Loucy (cell line): ENCODE measurements around the gene ROBO2.

Source experiments
- H2AFZ ChIP-seq: fragments of 200-600 bp; sonication (generic); 2 replicates; pipeline ENCODE4 v1.6.0; 2016; ENCODE audit warnings: antibody characterized with exemption, mild to moderate bottlenecking, low read length, moderate library complexity
- H3F3A ChIP-seq: fragments of 200-600 bp; 2 replicates; pipeline ENCODE4 v1.6.0; 2016; ENCODE audit warnings: antibody characterized with exemption, low read depth, mild to moderate bottlenecking
- H3K27me3 ChIP-seq: fragments of 200-600 bp; sonication (generic); 2 replicates; pipeline ENCODE4 v1.6.1; 2014; ENCODE audit warnings: low read length, mild to moderate bottlenecking; ENCODE audit not compliant: insufficient read depth, poor library complexity, severe bottlenecking
- H3K36me3 ChIP-seq: fragments of 200-600 bp; sonication (generic); 2 replicates; pipeline ENCODE4 v1.6.1; 2016; ENCODE audit warnings: low read length; ENCODE audit not compliant: insufficient read depth
- H3K4me1 ChIP-seq: fragments of 200-600 bp; sonication (generic); 2 replicates; pipeline ENCODE4 v1.5.1; 2014; ENCODE audit warnings: low read length, mild to moderate bottlenecking; ENCODE audit not compliant: insufficient read depth, poor library complexity, severe bottlenecking
- H3K4me2 ChIP-seq: fragments of 200-600 bp; sonication (generic); 2 replicates; pipeline ENCODE4 v1.6.0; 2014; ENCODE audit warnings: antibody characterized with exemption, low read length, low read depth, mild to moderate bottlenecking; ENCODE audit not compliant: poor library complexity, severe bottlenecking
- H3K4me3 ChIP-seq: fragments of 200-600 bp; sonication (generic); 2 replicates; pipeline ENCODE4 v1.5.1; 2014; ENCODE audit warnings: low read length, mild to moderate bottlenecking, mixed read lengths; ENCODE audit not compliant: poor library complexity, severe bottlenecking
- H3K79me2 ChIP-seq: fragments of 200-600 bp; sonication (generic); 2 replicates; pipeline ENCODE4 v1.6.1; 2014; ENCODE audit warnings: low read length; ENCODE audit not compliant: insufficient read depth
- H3K9ac ChIP-seq: fragments of 200-600 bp; sonication (generic); 2 replicates; pipeline ENCODE4 v1.6.0; 2014; ENCODE audit warnings: mild to moderate bottlenecking, low read depth, low read length, moderate library complexity; ENCODE audit not compliant: poor library complexity, severe bottlenecking
- H3K9me2 ChIP-seq: fragments of 200-600 bp; sonication (generic); replicated peaks from 2 replicates; pipeline ENCODE4 v1.6.1; 2016; ENCODE audit warnings: low read depth, low read length, mixed read lengths
- H3K9me3 ChIP-seq: fragments of 200-600 bp; sonication (generic); 2 replicates; pipeline ENCODE4 v1.6.1; 2014; ENCODE audit warnings: mild to moderate bottlenecking, antibody characterized with exemption, low read length, low read depth; ENCODE audit not compliant: insufficient read depth
- H4K20me1 ChIP-seq: fragments of 200-600 bp; sonication (generic); 2 replicates; pipeline ENCODE4 v1.6.0; 2014; ENCODE audit warnings: antibody characterized with exemption, low read length, mild to moderate bottlenecking; ENCODE audit not compliant: insufficient read depth, poor library complexity, severe bottlenecking
- CTCF ChIP-seq: fragments of 200-600 bp; sonication (generic); conservative IDR thresholded peaks from 2 replicates; pipeline ENCODE4 v1.5.1; 2014; ENCODE audit warnings: mild to moderate bottlenecking, antibody characterized with exemption, low read length
- EZH2phosphoT487 ChIP-seq: fragments of 200-600 bp; IDR thresholded peaks from 2 replicates; pipeline ENCODE4 v1.6.1; 2018; ENCODE audit warnings: antibody characterized with exemption, mild to moderate bottlenecking, moderate library complexity, borderline replicate concordance

Gene ROBO2

GRCh38 chr3:77321646-77322045 is 281.7 kb downstream of the ROBO2 start:
- Histone ChIP-seq H3K27me3 (no peaks in the 10 kb centered on the region), H3K36me3 (no peaks in the 10 kb centered on the region), H3K4me3 (no peak overlapping the region), H3F3A (no peaks in the 10 kb centered on the region), H3K9me3 (no peaks in the 10 kb centered on the region), H3K4me2 (no peak overlapping the region), H3K9ac (no peak overlapping the region), H3K9me2 (no peaks in the 10 kb centered on the region), H4K20me1 (no peaks in the 10 kb centered on the region), H3K79me2 (no peaks in the 10 kb centered on the region), H3K4me1 (no peaks in the 10 kb centered on the region), H2AFZ (no peak overlapping the region)
- TF ChIP-seq CTCF (no peak), EZH2phosphoT487 (no peak)

- Histone ChIP-seq H3K9me3 (no peaks in the 10 kb centered on the region), H3K4me1 (no peaks in the 10 kb centered on the region), H4K20me1 (no peaks in the 10 kb centered on the region), H3K9ac (no peak overlapping the region), H3K4me2 (no peak overlapping the region), H3F3A (no peaks in the 10 kb centered on the region), H3K4me3 (no peak overlapping the region), H3K36me3 (no peaks in the 10 kb centered on the region), H3K79me2 (no peaks in the 10 kb centered on the region), H3K27me3 (no peaks in the 10 kb centered on the region), H2AFZ (no peak overlapping the region), H3K9me2 (no peaks in the 10 kb centered on the region)
- TF ChIP-seq EZH2phosphoT487: no peak
- no peak for TF ChIP-seq CTCF
These were observed 283.7 kb downstream of the ROBO2 start for GRCh38 chr3:77323626-77324025.

- no peak overlapping the region for H2AFZ ChIP-seq
- no peaks in the 10 kb centered on the region for H3K36me3 ChIP-seq
- H3K79me2 ChIP-seq: no peaks in the 10 kb centered on the region
- no peaks in the 10 kb centered on the region for H3K27me3 ChIP-seq
- no peak overlapping the region for H3K4me3 ChIP-seq
- no peak overlapping the region for H3K4me2 ChIP-seq
- no peaks in the 10 kb centered on the region for H3F3A ChIP-seq
- H3K9me2 ChIP-seq: no peaks in the 10 kb centered on the region
- H3K9me3 ChIP-seq: no peaks in the 10 kb centered on the region
- TF ChIP-seq CTCF: no peak
- no peak for TF ChIP-seq EZH2phosphoT487
- no peaks in the 10 kb centered on the region for H3K4me1 ChIP-seq
- no peak overlapping the region for H3K9ac ChIP-seq
- no peaks in the 10 kb centered on the region for H4K20me1 ChIP-seq
These were observed 284.2 kb downstream of the ROBO2 start for GRCh38 chr3:77324105-77324504.
